Measurements from ENCODE around the gene PLPP2.
"Not testable (repeated sequence)": the region's sequence is repeated elsewhere in the genome, so short reads cannot be mapped to it uniquely, and the experiment has no call there.

Gene PLPP2

DNA sequence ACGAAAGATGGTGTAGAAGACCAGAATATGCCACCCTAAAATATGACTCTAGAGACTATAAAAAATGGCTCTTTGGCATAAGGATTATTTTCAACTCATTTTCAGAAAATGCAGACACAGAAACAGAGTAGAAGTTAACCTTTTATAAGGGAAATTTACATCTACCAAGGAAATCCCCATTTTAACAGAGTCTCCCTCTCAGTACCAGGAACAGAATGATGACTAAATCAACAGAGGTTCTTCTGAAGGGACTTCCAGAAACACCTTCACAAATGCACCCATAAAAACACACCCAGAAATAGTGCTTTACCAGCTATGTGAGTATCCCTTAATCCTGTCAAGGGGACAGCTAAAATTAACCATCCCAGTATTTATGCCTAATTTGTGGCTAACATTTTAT, 29.1 kb downstream of the PLPP2 start:
- no peak for DNase-seq
- no peak overlapping the region for H3K9ac ChIP-seq (ENCODE audit: low read length)
- no peak overlapping the region for H3K4me3 ChIP-seq (ENCODE audit: low read length)
- H3K9me3 ChIP-seq (replicated peaks; ENCODE audit: insufficient read depth, low read length), result no peaks in the 10 kb centered on the region
- H3F3A ChIP-seq (ENCODE audit: insufficient read depth, low read length), result no peaks in the 10 kb centered on the region
- 0 out of 2 replicates have a peak, but pooled peaks cover 3% of the 10 kb centered on the region for H3K4me1 ChIP-seq (ENCODE audit: low read length)
- no peak overlapping the region for H3K27ac ChIP-seq (ENCODE audit: low read length)
- no peaks in the 10 kb centered on the region for H4K20me1 ChIP-seq (ENCODE audit: insufficient read depth, low read length)
- H3K36me3 ChIP-seq (replicated peaks; ENCODE audit: insufficient read depth, low read length), result no peaks in the 10 kb centered on the region
- no peaks in the 10 kb centered on the region for H3K79me2 ChIP-seq (ENCODE audit: low read length)
- TF ChIP-seq, protein P1, sequence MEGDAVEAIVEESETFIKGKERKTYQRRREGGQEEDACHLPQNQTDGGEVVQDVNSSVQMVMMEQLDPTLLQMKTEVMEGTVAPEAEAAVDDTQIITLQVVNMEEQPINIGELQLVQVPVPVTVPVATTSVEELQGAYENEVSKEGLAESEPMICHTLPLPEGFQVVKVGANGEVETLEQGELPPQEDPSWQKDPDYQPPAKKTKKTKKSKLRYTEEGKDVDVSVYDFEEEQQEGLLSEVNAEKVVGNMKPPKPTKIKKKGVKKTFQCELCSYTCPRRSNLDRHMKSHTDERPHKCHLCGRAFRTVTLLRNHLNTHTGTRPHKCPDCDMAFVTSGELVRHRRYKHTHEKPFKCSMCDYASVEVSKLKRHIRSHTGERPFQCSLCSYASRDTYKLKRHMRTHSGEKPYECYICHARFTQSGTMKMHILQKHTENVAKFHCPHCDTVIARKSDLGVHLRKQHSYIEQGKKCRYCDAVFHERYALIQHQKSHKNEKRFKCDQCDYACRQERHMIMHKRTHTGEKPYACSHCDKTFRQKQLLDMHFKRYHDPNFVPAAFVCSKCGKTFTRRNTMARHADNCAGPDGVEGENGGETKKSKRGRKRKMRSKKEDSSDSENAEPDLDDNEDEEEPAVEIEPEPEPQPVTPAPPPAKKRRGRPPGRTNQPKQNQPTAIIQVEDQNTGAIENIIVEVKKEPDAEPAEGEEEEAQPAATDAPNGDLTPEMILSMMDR (IDR thresholded peaks at IDR 0.05; ENCODE audit: low read length), result no peak
- TF ChIP-seq EZH2 (optimal IDR thresholded peaks at IDR 0.05; ENCODE audit: low read depth, low read length), result no peak
- H3K9me2 ChIP-seq (replicated peaks; ENCODE audit: insufficient read depth, low read length), result no peaks in the 10 kb centered on the region
- no peak overlapping the region for H3K4me2 ChIP-seq (ENCODE audit: low read depth, low read length)
- H2AFZ ChIP-seq (ENCODE audit: low read length), result no peak overlapping the region
- H3K27me3 ChIP-seq (replicated peaks; ENCODE audit: insufficient read depth, low read length), result peaks cover 56% of the 10 kb centered on the region

DNA sequence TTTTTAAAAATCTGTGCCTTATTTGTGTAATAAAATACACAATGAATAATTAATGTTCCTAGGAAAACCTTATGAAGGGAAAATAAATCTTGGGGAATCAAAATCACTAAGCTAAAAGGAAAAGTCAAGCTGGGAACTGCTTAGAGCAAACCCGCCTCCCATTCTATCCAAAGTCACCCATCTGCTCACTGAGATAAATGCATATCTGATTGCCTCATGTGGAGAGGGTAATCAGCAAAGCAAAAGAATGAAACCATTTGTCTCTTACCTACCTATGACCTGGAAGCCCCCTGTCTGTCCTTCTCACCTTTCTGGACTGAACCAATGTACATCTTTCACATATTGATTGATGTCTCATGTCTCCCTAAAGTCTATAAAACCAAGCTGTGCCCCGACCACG, 34.4 kb downstream of the PLPP2 start:
- H3K9me3 ChIP-seq (replicated peaks; ENCODE audit: insufficient read depth, low read length); H3K9ac ChIP-seq (ENCODE audit: low read length); H3K9me2 ChIP-seq (replicated peaks; ENCODE audit: insufficient read depth, low read length); H2AFZ ChIP-seq (ENCODE audit: low read length); DNase-seq; H3F3A ChIP-seq (ENCODE audit: insufficient read depth, low read length); H4K20me1 ChIP-seq (ENCODE audit: insufficient read depth, low read length); H3K4me3 ChIP-seq (ENCODE audit: low read length); H3K27ac ChIP-seq (ENCODE audit: low read length); H3K4me2 ChIP-seq (ENCODE audit: low read depth, low read length); H3K4me1 ChIP-seq (ENCODE audit: low read length); H3K36me3 ChIP-seq (replicated peaks; ENCODE audit: insufficient read depth, low read length); H3K79me2 ChIP-seq (ENCODE audit: low read length): not testable (repeated sequence)
- peaks cover 33% of the 10 kb centered on the region for H3K27me3 ChIP-seq (replicated peaks; ENCODE audit: insufficient read depth, low read length)

DNA sequence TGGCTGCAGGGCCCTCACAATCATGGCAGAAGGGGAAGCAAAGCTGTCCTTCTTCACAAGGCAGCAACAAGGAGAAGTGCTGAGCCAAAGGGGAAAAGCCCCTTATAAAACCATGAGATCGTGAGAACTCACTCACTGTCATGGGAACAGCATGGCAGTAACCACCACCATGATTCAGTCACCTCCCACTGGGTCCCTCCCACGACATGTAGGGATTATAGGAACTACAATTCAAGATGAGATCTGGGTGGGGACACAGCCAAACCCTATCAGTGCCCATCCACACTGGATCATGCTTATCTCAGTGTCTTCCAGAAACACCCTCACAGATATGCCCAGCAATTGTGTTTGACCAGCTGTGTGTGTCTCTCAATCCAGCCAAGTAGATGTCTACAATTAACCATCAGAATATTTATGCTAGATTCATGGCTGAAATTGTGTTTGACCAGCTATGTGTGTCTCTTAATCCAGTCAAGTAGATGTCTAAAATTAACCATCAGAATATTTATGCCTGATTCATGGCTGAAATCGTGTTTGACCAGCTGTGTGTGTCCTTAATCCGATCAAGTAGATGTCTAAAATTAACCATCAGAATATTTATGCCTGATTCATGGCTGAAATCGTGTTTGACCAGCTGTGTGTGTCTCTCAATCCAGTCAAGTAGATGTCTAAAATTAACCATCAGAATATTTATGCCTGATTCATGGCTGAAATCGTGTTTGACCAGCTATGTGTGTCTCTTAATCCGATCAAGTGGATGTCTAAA, 38.6 kb downstream of the PLPP2 start:
- not testable (repeated sequence) for DNase-seq; H3K79me2 ChIP-seq (ENCODE audit: low read length); H3K4me2 ChIP-seq (ENCODE audit: low read depth, low read length); H3K9me3 ChIP-seq (replicated peaks; ENCODE audit: insufficient read depth, low read length); H3K27ac ChIP-seq (ENCODE audit: low read length); H4K20me1 ChIP-seq (ENCODE audit: insufficient read depth, low read length); H3K9me2 ChIP-seq (replicated peaks; ENCODE audit: insufficient read depth, low read length); H3K4me3 ChIP-seq (ENCODE audit: low read length); H3F3A ChIP-seq (ENCODE audit: insufficient read depth, low read length); H3K9ac ChIP-seq (ENCODE audit: low read length); H3K4me1 ChIP-seq (ENCODE audit: low read length); H3K36me3 ChIP-seq (replicated peaks; ENCODE audit: insufficient read depth, low read length); H2AFZ ChIP-seq (ENCODE audit: low read length)
- peaks cover 16% of the 10 kb centered on the region for H3K27me3 ChIP-seq (replicated peaks; ENCODE audit: insufficient read depth, low read length)

DNA sequence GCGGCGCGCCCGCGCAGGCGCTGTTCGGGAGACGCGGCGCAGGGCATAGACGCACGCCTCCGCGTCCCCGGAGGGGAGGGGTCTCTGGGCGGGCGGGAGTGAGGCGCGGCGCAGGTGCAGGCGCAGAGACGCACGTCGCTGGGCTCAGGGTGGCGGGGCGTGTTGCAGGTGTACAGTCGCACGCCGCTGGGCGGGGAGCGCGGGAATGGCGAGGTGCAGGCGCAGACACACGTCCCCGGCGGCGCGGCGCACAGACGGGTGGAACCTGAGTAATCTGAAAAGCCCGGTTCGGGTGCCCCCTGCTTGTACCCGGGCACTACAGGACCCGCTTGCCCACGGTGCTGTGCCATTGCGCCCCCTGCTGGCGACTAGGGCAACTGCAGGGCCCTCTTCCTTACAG, 44.7 kb downstream of the PLPP2 start:
- H3K9me2 ChIP-seq (replicated peaks; ENCODE audit: insufficient read depth, low read length), result no peaks in the 10 kb centered on the region
- H3K4me2 ChIP-seq (ENCODE audit: low read depth, low read length), result no peak overlapping the region
- no peak for DNase-seq
- H3K79me2 ChIP-seq (ENCODE audit: low read length), result no peaks in the 10 kb centered on the region
- H3K9ac ChIP-seq (ENCODE audit: low read length), result no peak overlapping the region
- no peak for TF ChIP-seq EZH2 (optimal IDR thresholded peaks at IDR 0.05; ENCODE audit: low read depth, low read length)
- TF ChIP-seq, protein P1 (IDR thresholded peaks at IDR 0.05; ENCODE audit: low read length), result no peak
- H2AFZ ChIP-seq (ENCODE audit: low read length), result no peak overlapping the region
- H3K27ac ChIP-seq (ENCODE audit: low read length), result no peak overlapping the region
- H3K4me1 ChIP-seq (ENCODE audit: low read length), result no peaks in the 10 kb centered on the region
- H4K20me1 ChIP-seq (ENCODE audit: insufficient read depth, low read length), result no peaks in the 10 kb centered on the region
- H3K36me3 ChIP-seq (replicated peaks; ENCODE audit: insufficient read depth, low read length), result no peaks in the 10 kb centered on the region
- no peaks in the 10 kb centered on the region for H3F3A ChIP-seq (ENCODE audit: insufficient read depth, low read length)
- H3K9me3 ChIP-seq (replicated peaks; ENCODE audit: insufficient read depth, low read length), result no peaks in the 10 kb centered on the region
- H3K27me3 ChIP-seq (replicated peaks; ENCODE audit: insufficient read depth, low read length), result no peaks in the 10 kb centered on the region; the same call in 1 of the 2 replicates
- no peak overlapping the region for H3K4me3 ChIP-seq (ENCODE audit: low read length)

DNA sequence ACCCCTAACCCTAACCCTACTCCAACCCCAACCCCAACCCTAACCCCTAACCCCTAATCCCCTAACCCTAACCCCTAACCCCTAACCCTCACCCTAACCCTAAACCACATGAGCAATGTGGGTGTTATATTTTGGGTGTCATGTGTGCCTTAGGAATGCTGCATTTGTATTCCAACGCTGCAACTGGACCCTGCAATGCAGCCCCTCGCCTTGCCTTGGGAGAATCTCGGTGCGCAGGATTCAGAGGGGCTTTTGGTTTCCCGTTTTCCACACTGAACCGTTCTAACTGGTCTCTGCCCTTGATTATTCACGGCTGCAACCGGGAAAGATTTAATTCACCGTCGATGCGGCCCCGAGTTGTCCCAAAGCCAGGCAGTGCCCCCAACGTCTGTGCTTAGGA, 45.3 kb downstream of the PLPP2 start:
- not testable (repeated sequence) for H3K4me1 ChIP-seq (ENCODE audit: low read length); H3K4me3 ChIP-seq (ENCODE audit: low read length); H4K20me1 ChIP-seq (ENCODE audit: insufficient read depth, low read length); H3K9me3 ChIP-seq (replicated peaks; ENCODE audit: insufficient read depth, low read length); H3K9me2 ChIP-seq (replicated peaks; ENCODE audit: insufficient read depth, low read length); H3F3A ChIP-seq (ENCODE audit: insufficient read depth, low read length); H3K79me2 ChIP-seq (ENCODE audit: low read length); H3K27ac ChIP-seq (ENCODE audit: low read length); H3K4me2 ChIP-seq (ENCODE audit: low read depth, low read length); H2AFZ ChIP-seq (ENCODE audit: low read length); DNase-seq; H3K9ac ChIP-seq (ENCODE audit: low read length); H3K36me3 ChIP-seq (replicated peaks; ENCODE audit: insufficient read depth, low read length); H3K27me3 ChIP-seq (replicated peaks; ENCODE audit: insufficient read depth, low read length)
